Measurements from ENCODE around the gene C16orf89.
"Not testable (repeated sequence)": the region's sequence is repeated elsewhere in the genome, so short reads cannot be mapped to it uniquely, and the experiment has no call there.

The C16orf89 gene

DNA sequence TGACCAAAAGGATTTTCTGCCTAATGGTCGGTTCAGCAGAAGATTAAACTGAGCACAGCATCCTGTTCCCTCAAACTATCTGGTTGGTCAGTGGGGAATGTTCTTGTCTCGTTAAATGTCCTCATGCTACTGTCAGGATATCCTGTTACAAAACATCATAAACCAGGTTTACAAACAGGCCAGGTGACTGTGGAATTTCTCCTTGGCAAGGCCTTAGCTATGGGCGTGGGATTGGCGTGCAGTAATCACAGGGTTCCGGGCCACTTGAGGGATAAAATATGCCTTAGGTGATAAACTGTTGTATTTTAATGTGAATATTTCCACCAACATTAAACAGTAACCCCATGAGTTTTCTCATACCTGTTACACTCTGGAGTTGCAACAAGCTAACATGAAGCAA is 39.3 kb upstream of the C16orf89 start:
- CTCF ChIA-PET; POLR2A ChIA-PET; H3K27ac ChIP-seq (ENCODE audit: extremely low read depth, low read depth, low read length); H3K36me3 ChIP-seq (ENCODE audit: control insufficient read depth in 2 of 2, insufficient read depth in 1 of 2, low read length in 2 of 2); H3K4me1 ChIP-seq (ENCODE audit: control insufficient read depth, insufficient read depth, low read length); H3K4me3 ChIP-seq (ENCODE audit: low read depth, low read length); H3K9me3 ChIP-seq (ENCODE audit: control insufficient read depth, insufficient read depth, low read depth, low read length): not testable (repeated sequence)
- TF ChIP-seq SP7 (tag by site-specific recombination; IDR thresholded peaks at IDR 0.05) = peak; percentile 23; the same call in 1 of the 2 replicates
- 0 out of 2 replicates have a peak, but pooled peaks have one; percentile 17 for TF ChIP-seq SCRT2 (tag by site-specific recombination; IDR thresholded peaks at IDR 0.05)

DNA sequence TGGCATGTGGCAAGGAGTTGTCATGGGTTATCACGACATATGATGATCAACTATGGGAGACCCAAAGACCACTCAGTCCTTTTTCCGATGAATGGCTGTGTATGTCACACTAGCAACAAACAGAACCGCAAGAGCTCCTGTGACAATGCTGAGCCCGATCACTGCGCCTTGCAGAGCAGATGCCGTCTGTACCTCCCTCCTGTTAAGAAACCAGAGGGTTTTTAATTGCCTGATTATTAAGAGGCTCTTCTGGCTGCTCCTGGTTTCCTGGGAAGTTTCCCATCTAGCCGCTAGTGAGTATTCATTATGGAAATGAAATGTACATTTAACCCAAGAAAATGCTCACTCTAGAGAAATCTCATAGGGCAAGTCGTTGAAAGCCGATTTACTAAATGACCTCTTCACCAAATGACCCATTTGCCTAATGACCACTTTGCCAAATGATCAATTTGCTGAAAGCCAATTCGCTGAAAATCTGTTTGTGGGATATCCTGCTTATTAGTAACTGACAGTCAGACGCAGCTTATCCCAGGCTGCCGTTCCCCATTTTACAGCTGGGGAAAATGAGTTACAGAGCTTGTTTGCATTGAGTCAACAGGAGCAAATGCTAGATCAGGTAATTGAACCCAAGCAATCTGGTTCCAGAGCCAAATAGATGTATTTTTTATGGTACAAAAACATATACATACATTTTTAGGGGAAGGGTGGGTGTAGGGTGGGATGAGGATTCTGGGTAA is 37.7 kb upstream of the C16orf89 start:
- H3K27ac ChIP-seq (ENCODE audit: extremely low read depth, low read depth, low read length); CTCF ChIA-PET; H3K4me1 ChIP-seq (ENCODE audit: control insufficient read depth, insufficient read depth, low read length); H3K9me3 ChIP-seq (ENCODE audit: control insufficient read depth, insufficient read depth, low read depth, low read length); H3K4me3 ChIP-seq (ENCODE audit: low read depth, low read length); H3K36me3 ChIP-seq (ENCODE audit: control insufficient read depth in 2 of 2, insufficient read depth in 1 of 2, low read length in 2 of 2); POLR2A ChIA-PET: not testable (repeated sequence)

DNA sequence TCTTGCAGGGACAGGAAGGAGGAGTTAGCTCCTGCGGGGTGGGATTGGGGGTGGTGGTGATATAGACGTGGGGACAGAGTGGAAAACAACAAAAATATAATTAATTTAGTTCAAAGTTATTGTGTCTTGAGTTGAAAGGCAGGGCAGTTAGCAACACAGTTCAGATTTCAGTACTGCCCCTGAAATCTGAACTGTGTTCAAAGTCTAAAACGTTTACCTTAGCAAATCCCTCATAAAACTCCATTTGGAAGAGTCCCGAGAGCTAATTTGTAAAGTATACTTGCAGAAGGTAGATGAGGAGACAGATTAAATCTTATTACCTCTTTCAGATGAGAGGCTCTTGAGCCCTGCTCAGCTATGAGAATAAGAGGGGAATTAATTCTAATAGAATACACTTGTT is 33.4 kb upstream of the C16orf89 start:
- H3K4me1 ChIP-seq (ENCODE audit: control insufficient read depth, insufficient read depth, low read length); H3K36me3 ChIP-seq (ENCODE audit: control insufficient read depth in 2 of 2, insufficient read depth in 1 of 2, low read length in 2 of 2); H3K9me3 ChIP-seq (ENCODE audit: control insufficient read depth, insufficient read depth, low read depth, low read length); H3K4me3 ChIP-seq (ENCODE audit: low read depth, low read length); POLR2A ChIA-PET: not testable (repeated sequence)
- TF ChIP-seq SP7 (tag by site-specific recombination; IDR thresholded peaks at IDR 0.05) = 0 out of 2 replicates have a peak, but pooled peaks have one; percentile 14
- TF ChIP-seq OVOL3 (tag by site-specific recombination; IDR thresholded peaks at IDR 0.05) = peak; percentile 44; the same call in 1 of the 2 replicates
- TF ChIP-seq IKZF3 (tag by site-specific recombination; IDR thresholded peaks at IDR 0.05) = peak; percentile 54
- peak; percentile 68 for TF ChIP-seq WT1 (tag by site-specific recombination; IDR thresholded peaks at IDR 0.05)
- peak; percentile 46; the same call in 1 of the 2 replicates for TF ChIP-seq ZNF843 (tag by site-specific recombination; IDR thresholded peaks at IDR 0.05)
- TF ChIP-seq, protein P1, sequence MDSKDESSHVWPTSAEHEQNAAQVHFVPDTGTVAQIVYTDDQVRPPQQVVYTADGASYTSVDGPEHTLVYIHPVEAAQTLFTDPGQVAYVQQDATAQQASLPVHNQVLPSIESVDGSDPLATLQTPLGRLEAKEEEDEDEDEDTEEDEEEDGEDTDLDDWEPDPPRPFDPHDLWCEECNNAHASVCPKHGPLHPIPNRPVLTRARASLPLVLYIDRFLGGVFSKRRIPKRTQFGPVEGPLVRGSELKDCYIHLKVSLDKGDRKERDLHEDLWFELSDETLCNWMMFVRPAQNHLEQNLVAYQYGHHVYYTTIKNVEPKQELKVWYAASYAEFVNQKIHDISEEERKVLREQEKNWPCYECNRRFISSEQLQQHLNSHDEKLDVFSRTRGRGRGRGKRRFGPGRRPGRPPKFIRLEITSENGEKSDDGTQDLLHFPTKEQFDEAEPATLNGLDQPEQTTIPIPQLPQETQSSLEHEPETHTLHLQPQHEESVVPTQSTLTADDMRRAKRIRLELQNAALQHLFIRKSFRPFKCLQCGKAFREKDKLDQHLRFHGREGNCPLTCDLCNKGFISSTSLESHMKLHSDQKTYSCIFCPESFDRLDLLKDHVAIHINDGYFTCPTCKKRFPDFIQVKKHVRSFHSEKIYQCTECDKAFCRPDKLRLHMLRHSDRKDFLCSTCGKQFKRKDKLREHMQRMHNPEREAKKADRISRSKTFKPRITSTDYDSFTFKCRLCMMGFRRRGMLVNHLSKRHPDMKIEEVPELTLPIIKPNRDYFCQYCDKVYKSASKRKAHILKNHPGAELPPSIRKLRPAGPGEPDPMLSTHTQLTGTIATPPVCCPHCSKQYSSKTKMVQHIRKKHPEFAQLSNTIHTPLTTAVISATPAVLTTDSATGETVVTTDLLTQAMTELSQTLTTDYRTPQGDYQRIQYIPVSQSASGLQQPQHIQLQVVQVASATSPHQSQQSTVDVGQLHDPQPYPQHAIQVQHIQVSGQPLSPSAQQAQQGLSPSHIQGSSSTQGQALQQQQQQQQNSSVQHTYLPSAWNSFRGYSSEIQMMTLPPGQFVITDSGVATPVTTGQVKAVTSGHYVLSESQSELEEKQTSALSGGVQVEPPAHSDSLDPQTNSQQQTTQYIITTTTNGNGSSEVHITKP (tag by site-specific recombination; IDR thresholded peaks at IDR 0.05) = peak; percentile 40; the same call in 1 of the 2 replicates
- TF ChIP-seq OSR2 (tag by site-specific recombination; IDR thresholded peaks at IDR 0.05) = peak; percentile 87
- 0 out of 2 replicates have a peak, but pooled peaks have one; percentile 7 for TF ChIP-seq ZXDB (tag by site-specific recombination; IDR thresholded peaks at IDR 0.05)
- H3K27ac ChIP-seq (ENCODE audit: extremely low read depth, low read depth, low read length) = peak overlapping the region; percentile 82; the same call in 1 of the 2 replicates
- CTCF ChIA-PET = interaction anchor here (0.7 kb wide), 1 partner anchor 43 kb away, joined by 5 read pairs; no protein-coding TSS in a partner anchor

DNA sequence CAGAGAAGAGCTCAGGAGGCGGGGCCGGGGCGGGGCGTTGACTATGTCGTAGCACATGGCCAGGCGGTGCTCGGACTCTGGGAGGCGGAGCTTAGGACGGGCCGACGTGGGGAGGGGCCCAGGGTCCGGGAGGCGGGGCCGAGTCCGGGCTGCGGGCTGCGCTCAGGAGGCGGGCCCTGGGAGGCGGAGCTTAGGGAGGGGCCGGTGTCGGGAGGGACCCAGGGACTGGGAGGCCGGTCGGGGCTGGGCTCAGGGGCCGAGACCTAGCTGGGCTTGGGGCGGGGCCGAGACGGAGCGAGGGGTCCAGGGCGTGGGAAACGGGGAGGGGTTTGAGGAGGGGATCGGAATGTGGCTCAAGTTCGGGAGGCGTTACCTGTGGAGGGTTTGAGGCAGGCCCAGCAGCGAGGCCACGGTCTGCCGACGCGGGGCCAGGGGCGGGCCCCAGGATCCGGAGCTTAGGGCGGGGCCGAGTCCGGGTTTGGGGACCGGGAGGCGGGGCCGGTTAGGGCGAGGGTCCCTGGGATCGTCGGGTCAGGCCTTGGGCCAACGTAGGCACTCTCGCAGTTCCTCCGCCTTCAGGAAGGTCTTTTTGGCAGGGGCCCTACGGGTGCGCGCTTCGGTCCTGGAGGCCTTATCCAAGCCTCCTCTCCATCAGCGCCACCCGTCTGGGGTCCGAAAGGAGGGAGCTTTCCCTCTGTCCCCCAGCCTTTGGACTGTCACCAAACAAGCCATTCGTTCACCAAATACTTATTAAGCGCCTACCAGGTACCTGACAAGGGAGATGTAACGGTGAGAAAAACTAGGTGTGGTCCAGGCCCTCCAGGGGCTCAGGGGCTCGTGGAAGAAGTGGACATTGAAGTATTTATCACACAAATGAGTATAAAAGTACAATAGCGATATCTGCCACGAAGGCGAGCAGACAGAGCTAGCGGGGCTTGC is 32.7 kb upstream of the C16orf89 start:
- POLR2A ChIA-PET = interaction anchor here (0.9 to 1.2 kb wide), 3 partner anchors 19 to 26 kb away, joined by 3 to 7 read pairs (median 5); partner anchors contain the start of gene ALG1
- H3K9me3 ChIP-seq (ENCODE audit: control insufficient read depth, insufficient read depth, low read depth, low read length); CTCF ChIA-PET; H3K4me1 ChIP-seq (ENCODE audit: control insufficient read depth, insufficient read depth, low read length); H3K36me3 ChIP-seq (ENCODE audit: control insufficient read depth in 2 of 2, insufficient read depth in 1 of 2, low read length in 2 of 2): not testable (repeated sequence)
- Histone ChIP-seq H3K4me3 (ENCODE audit: low read depth, low read length) (peak overlapping the region; percentile 42), H3K27ac (ENCODE audit: extremely low read depth, low read depth, low read length) (peak overlapping the region; percentile 82; the same call in 1 of the 2 replicates)
- TF ChIP-seq, protein P2, sequence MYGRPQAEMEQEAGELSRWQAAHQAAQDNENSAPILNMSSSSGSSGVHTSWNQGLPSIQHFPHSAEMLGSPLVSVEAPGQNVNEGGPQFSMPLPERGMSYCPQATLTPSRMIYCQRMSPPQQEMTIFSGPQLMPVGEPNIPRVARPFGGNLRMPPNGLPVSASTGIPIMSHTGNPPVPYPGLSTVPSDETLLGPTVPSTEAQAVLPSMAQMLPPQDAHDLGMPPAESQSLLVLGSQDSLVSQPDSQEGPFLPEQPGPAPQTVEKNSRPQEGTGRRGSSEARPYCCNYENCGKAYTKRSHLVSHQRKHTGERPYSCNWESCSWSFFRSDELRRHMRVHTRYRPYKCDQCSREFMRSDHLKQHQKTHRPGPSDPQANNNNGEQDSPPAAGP (tag by site-specific recombination; IDR thresholded peaks at IDR 0.05) = peak; percentile 55; the same call in 1 of the 2 replicates
- TF ChIP-seq KLF1 (tag by site-specific recombination; IDR thresholded peaks at IDR 0.05) = peak; percentile 71
- peak; percentile 59 for TF ChIP-seq SP3 (tag by site-specific recombination; IDR thresholded peaks at IDR 0.05)
- TF ChIP-seq ZNF596 (tag by site-specific recombination; IDR thresholded peaks at IDR 0.05) = 0 out of 2 replicates have a peak, but pooled peaks have one; percentile 19
- TF ChIP-seq SP2 (tag by site-specific recombination; IDR thresholded peaks at IDR 0.05) = peak; percentile 53
- TF ChIP-seq, protein P3, sequence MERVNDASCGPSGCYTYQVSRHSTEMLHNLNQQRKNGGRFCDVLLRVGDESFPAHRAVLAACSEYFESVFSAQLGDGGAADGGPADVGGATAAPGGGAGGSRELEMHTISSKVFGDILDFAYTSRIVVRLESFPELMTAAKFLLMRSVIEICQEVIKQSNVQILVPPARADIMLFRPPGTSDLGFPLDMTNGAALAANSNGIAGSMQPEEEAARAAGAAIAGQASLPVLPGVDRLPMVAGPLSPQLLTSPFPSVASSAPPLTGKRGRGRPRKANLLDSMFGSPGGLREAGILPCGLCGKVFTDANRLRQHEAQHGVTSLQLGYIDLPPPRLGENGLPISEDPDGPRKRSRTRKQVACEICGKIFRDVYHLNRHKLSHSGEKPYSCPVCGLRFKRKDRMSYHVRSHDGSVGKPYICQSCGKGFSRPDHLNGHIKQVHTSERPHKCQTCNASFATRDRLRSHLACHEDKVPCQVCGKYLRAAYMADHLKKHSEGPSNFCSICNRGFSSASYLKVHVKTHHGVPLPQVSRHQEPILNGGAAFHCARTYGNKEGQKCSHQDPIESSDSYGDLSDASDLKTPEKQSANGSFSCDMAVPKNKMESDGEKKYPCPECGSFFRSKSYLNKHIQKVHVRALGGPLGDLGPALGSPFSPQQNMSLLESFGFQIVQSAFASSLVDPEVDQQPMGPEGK (tag by site-specific recombination; IDR thresholded peaks at IDR 0.05) = peak; percentile 10; the same call in 1 of the 2 replicates
- TF ChIP-seq KLF7 (tag by site-specific recombination; IDR thresholded peaks at IDR 0.05; ENCODE audit: borderline replicate concordance) = 0 out of 2 replicates have a peak, but pooled peaks have one; percentile 55
- TF ChIP-seq KLF8 (tag by site-specific recombination; IDR thresholded peaks at IDR 0.05) = peak; percentile 70
- TF ChIP-seq ZEB2 (tag by site-specific recombination; IDR thresholded peaks at IDR 0.05) = 0 out of 2 replicates have a peak, but pooled peaks have one; percentile 21
- peak; percentile 69 for TF ChIP-seq ZXDB (tag by site-specific recombination; IDR thresholded peaks at IDR 0.05)

All from HEK293 (cell line).